HCT116 (cell line): ENCODE data around the gene RALB. TPM values are rescaled to one million over a fixed set of nuclear protein-coding genes. Genes with fewer than 3 reads are reported as not detected.

Experiments
- ATAC-seq: fragments of 200-7000 bp; cut with Tn5 transposase; 2 replicates; pipeline ENCODE4 v1.9.1; 2020; ENCODE audit warnings: mild to moderate bottlenecking, moderate library complexity
- BruUV-seq: library from RNA; stranded (reverse); fragments of 400-500 nt; replicated peaks from 2 replicates; lab custom pipeline; 2021; lab: Mats Ljungman, UMichigan
- CTCF ChIA-PET: fragments of 300-600 bp; sonication (Branson Sonifier 250); formaldehyde crosslinking; loops from one replicate; lab custom pipeline; 2021; ENCODE audit warnings: antibody characterized with exemption; lab: Charles Lee
- POLR2A ChIA-PET: fragments of 300-600, 350-600 bp; sonication (Branson Sonifier 250); formaldehyde crosslinking; loops from one replicate; lab custom pipeline; 2021; ENCODE audit warnings: antibody characterized with exemption; lab: Charles Lee
- RAD21 ChIA-PET, 2 experiments: fragments of 300-600 bp; sonication (Branson Sonifier 250); formaldehyde crosslinking; loops; one replicate each; lab custom pipeline; 2023; ENCODE audit warnings: low total read pairs in 2 of 2; ENCODE audit not compliant: uncharacterized antibody in 2 of 2, unreplicated experiment in 2 of 2, low non-redundant PET in 1 of 2; lab: Charles Lee
- DNase-seq: peaks from one replicate; pipeline ENCODE4 v3.0.0-alpha.2; 2010; ENCODE audit warnings: low read depth, low spot score
- H2AFZ ChIP-seq: fragments of 200-600 bp; shearing (Covaris generic), sonication (generic); 2 replicates; pipeline ENCODE4 v1.6.1; 2017; ENCODE audit warnings: low read depth, mixed run types, mixed read lengths, antibody characterized with exemption, low read length; ENCODE audit not compliant: poor library complexity, severe bottlenecking
- H3K27ac ChIP-seq: 2 replicates; pipeline ENCODE4 v1.5.1; 2012; ENCODE audit warnings: low read depth, low read length
- H3K27me3 ChIP-seq: fragments of 200-600 bp; sonication (generic); 2 replicates; pipeline ENCODE4 v1.6.1; 2016; ENCODE audit warnings: mixed run types, low read length, mixed read lengths; ENCODE audit not compliant: insufficient read depth
- H3K36me3 ChIP-seq, 2 experiments: fragments of 200-500 bp in 1 of 2; fragments of 200-600 bp in 1 of 2; sonication (Bioruptor generic) in 1 of 2; sonication (generic) in 1 of 2; 2 replicates each; pipeline versions ENCODE4 v1.5.1 to v1.6.1; 2014 to 2016; ENCODE audit warnings: low read length in 2 of 2, inconsistent platforms in 1 of 2, mixed read lengths in 1 of 2, mixed run types in 1 of 2; ENCODE audit not compliant: insufficient read depth in 2 of 2, control insufficient read depth in 1 of 2
- H3K4me1 ChIP-seq, 2 experiments: fragments of 200-600 bp in 1 of 2; sonication (generic) in 1 of 2; 2 replicates each; pipeline versions ENCODE4 v1.5.1 to v1.6.1; 2012 to 2017; ENCODE audit warnings: low read length in 2 of 2, inconsistent platforms in 1 of 2, mild to moderate bottlenecking in 1 of 2, mixed read lengths in 1 of 2, mixed run types in 1 of 2, moderate library complexity in 1 of 2; ENCODE audit not compliant: insufficient read depth in 2 of 2, control insufficient read depth in 1 of 2
- H3K4me2 ChIP-seq: fragments of 200-600 bp; sonication (generic); 2 replicates; pipeline ENCODE4 v1.6.1; 2017; ENCODE audit warnings: mixed run types, low read length, mixed read lengths
- H3K4me3 ChIP-seq, 2 experiments: fragments of 200-600 bp in 1 of 2; sonication (generic) in 1 of 2; replicated peaks in 1 of 2; 2 replicates each; pipeline ENCODE4 v1.5.1; 2011 to 2016; ENCODE audit warnings: low read length in 2 of 2, control low read depth in 1 of 2, low read depth in 1 of 2, mild to moderate bottlenecking in 1 of 2, mixed read lengths in 1 of 2, mixed run types in 1 of 2
- H3K79me2 ChIP-seq: fragments of 200-600 bp; sonication (generic); 2 replicates; pipeline ENCODE4 v1.6.1; 2017; ENCODE audit warnings: mild to moderate bottlenecking, mixed run types, low read length, moderate library complexity, mixed read lengths; ENCODE audit not compliant: insufficient read depth
- H3K9ac ChIP-seq: fragments of 200-600 bp; sonication (generic); 2 replicates; pipeline ENCODE4 v1.6.1; 2016; ENCODE audit warnings: low read length, mixed read lengths
- H3K9me2 ChIP-seq: fragments of 200-600 bp; sonication (generic), shearing (Covaris generic); 2 replicates; pipeline ENCODE4 v1.6.1; 2017; ENCODE audit warnings: mixed run types, mild to moderate bottlenecking, moderate library complexity; ENCODE audit not compliant: insufficient read depth
- H3K9me3 ChIP-seq, 2 experiments: fragments of 200-500 bp in 1 of 2; fragments of 200-600 bp in 1 of 2; sonication (Bioruptor generic) in 1 of 2; sonication (generic) in 1 of 2; 2 replicates each; pipeline ENCODE4 v1.6.1; 2014 to 2017; ENCODE audit warnings: low read length in 2 of 2, mixed read lengths in 2 of 2, inconsistent platforms in 1 of 2, low read depth in 1 of 2, mild to moderate bottlenecking in 1 of 2, mixed run types in 1 of 2, moderate library complexity in 1 of 2; ENCODE audit not compliant: control insufficient read depth in 1 of 2, insufficient read depth in 1 of 2
- H4K20me1 ChIP-seq: fragments of 200-600 bp; sonication (generic), shearing (Covaris generic); 2 replicates; pipeline ENCODE4 v1.6.1; 2017; ENCODE audit warnings: mixed run types, mild to moderate bottlenecking, moderate library complexity; ENCODE audit not compliant: insufficient read depth
- ATF3 ChIP-seq: IDR thresholded peaks from 2 replicates; pipeline ENCODE4 v1.6.1; 2012
- CTCF ChIP-seq, 3 experiments: fragments of 200-600 bp in 1 of 3; sonication (generic) in 1 of 3; IDR thresholded peaks in 2 of 3; conservative IDR thresholded peaks in 1 of 3; 2 replicates each; pipeline ENCODE4 v1.5.1; 2012 to 2017; ENCODE audit warnings: low read depth in 2 of 3, low read length in 2 of 3, antibody characterized with exemption in 1 of 3, borderline replicate concordance in 1 of 3, control low read depth in 1 of 3, mild to moderate bottlenecking in 1 of 3, mixed read lengths in 1 of 3, mixed run types in 1 of 3, moderate library complexity in 1 of 3; ENCODE audit not compliant: insufficient read depth in 1 of 3
- RAD21 ChIP-seq: IDR thresholded peaks from 2 replicates; pipeline ENCODE4 v1.6.1; 2012; ENCODE audit warnings: low read depth, mild to moderate bottlenecking
- SP1 ChIP-seq: IDR thresholded peaks from 2 replicates; pipeline ENCODE4 v1.6.1; 2012; ENCODE audit warnings: low read depth
- ZNF274 ChIP-seq: fragments of 200-500 bp; sonication (Bioruptor generic); IDR thresholded peaks from 2 replicates; pipeline ENCODE4 v1.6.1; 2014; ENCODE audit warnings: mild to moderate bottlenecking, low read depth, low read length, inconsistent platforms
- intact Hi-C: fragments of 100-400 bp; cut with micrococcal nuclease; formaldehyde crosslinking; loops from 2 replicates; pipeline ENCODE4 v1.10.0; 2022
- total RNA-seq: library from RNA; stranded (reverse); gene quantifications from one replicate; pipeline ENCODE4 v1.2.1, GENCODE V29; 2021; ENCODE audit not compliant: unreplicated experiment
- TF ChIP-seq, protein P1 (sequence below): IDR thresholded peaks from 2 replicates; pipeline ENCODE4 v1.6.1; 2012; ENCODE audit warnings: low read depth

RALB gene
- total RNA-seq, 1 experiment from 2014 or later = 42.8 TPM

DNA sequence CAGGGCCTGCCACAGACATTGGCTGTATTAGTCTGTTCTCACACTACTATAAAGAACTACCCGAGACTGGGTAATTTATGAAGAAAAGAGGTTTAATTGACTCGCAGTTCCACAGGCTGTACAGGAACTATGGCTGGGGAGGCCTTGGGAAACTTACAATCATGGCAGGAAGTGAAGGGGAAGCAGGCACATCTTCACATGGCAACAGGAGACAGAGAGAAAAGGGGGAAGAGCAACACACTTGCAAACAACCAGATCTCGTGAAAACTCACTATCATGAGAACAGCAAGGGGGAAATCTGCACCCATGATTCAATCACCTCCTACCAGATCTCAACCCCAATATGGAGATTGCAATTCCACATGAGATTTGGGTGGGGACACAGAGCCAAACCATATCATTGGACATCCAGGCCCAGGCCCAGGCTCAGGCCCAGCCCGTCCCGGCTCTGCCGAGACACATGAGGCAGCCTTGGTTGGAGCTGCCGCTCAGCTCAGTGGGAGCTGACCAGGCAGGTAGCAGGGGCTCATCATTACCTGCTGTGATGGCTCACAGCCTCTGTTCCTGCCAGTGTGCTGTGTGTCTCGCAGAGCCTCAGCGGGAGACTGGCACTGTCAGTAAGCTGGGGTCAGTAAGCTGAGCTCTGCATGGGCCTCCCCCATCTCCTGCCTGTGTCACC, 8.6 kb upstream of the RALB start:
- intact Hi-C loops = no loop called here
- no TSS peak for BruUV-seq
- H3K9me3 ChIP-seq = peaks cover 0 to 9% of the 10 kb centered on the region in 2 experiments; a peak in 1 of 4 replicates
- no peak overlapping the region for H3K9ac ChIP-seq
- H3K4me1 ChIP-seq = peaks cover 37 to 70% of the 10 kb centered on the region in 2 experiments
- ChIA-PET CTCF (no interaction called here), POLR2A (interaction anchor here (1.5 kb wide), 1 partner anchor 9 kb away, joined by 5 read pairs; the partner anchor contains the start of gene RALB), RAD21 (no interaction called here)
- no peak overlapping the region for H3K27ac ChIP-seq
- no peaks in the 10 kb centered on the region for H4K20me1 ChIP-seq
- no peak overlapping the region for H3K4me3 ChIP-seq
- ATAC-seq (no peak), DNase-seq (no peak)
- H3K9me2 ChIP-seq = no peaks in the 10 kb centered on the region
- no peaks in the 10 kb centered on the region for H3K27me3 ChIP-seq
- no peak for TF ChIP-seq ZNF274
- no peak for TF ChIP-seq CTCF (IDR thresholded peaks at IDR 0.05 in 2 of 3, conservative IDR thresholded peaks at IDR 0.05 in 1 of 3; ENCODE audit: borderline replicate concordance in 1 of 3, insufficient read depth in 1 of 3, low read depth in 2 of 3, low read length in 2 of 3)
- TF ChIP-seq ATF3 = no peak
- TF ChIP-seq, protein P1, sequence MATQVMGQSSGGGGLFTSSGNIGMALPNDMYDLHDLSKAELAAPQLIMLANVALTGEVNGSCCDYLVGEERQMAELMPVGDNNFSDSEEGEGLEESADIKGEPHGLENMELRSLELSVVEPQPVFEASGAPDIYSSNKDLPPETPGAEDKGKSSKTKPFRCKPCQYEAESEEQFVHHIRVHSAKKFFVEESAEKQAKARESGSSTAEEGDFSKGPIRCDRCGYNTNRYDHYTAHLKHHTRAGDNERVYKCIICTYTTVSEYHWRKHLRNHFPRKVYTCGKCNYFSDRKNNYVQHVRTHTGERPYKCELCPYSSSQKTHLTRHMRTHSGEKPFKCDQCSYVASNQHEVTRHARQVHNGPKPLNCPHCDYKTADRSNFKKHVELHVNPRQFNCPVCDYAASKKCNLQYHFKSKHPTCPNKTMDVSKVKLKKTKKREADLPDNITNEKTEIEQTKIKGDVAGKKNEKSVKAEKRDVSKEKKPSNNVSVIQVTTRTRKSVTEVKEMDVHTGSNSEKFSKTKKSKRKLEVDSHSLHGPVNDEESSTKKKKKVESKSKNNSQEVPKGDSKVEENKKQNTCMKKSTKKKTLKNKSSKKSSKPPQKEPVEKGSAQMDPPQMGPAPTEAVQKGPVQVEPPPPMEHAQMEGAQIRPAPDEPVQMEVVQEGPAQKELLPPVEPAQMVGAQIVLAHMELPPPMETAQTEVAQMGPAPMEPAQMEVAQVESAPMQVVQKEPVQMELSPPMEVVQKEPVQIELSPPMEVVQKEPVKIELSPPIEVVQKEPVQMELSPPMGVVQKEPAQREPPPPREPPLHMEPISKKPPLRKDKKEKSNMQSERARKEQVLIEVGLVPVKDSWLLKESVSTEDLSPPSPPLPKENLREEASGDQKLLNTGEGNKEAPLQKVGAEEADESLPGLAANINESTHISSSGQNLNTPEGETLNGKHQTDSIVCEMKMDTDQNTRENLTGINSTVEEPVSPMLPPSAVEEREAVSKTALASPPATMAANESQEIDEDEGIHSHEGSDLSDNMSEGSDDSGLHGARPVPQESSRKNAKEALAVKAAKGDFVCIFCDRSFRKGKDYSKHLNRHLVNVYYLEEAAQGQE = no peak
- TF ChIP-seq RAD21 = no peak
- TF ChIP-seq SP1 = no peak
- no peaks in the 10 kb centered on the region for H3K79me2 ChIP-seq
- H3K4me2 ChIP-seq = no peak overlapping the region
- no peak overlapping the region for H2AFZ ChIP-seq
- H3K36me3 ChIP-seq = no peaks in the 10 kb centered on the region
